Activated T-cell treated with anti-CD3 and anti-CD28 coated beads, Interleukin-2, amount 50 U/mL, for 1 hour (primary cell): ENCODE results near the gene MKRN3.
"Not testable (repeated sequence)": the region's sequence is repeated elsewhere in the genome, so short reads cannot be mapped to it uniquely, and the experiment has no call there.

Experiments used
- DNase-seq: peaks from one replicate; pipeline ENCODE4 v3.0.0-alpha.2; 2020

Gene MKRN3

DNA sequence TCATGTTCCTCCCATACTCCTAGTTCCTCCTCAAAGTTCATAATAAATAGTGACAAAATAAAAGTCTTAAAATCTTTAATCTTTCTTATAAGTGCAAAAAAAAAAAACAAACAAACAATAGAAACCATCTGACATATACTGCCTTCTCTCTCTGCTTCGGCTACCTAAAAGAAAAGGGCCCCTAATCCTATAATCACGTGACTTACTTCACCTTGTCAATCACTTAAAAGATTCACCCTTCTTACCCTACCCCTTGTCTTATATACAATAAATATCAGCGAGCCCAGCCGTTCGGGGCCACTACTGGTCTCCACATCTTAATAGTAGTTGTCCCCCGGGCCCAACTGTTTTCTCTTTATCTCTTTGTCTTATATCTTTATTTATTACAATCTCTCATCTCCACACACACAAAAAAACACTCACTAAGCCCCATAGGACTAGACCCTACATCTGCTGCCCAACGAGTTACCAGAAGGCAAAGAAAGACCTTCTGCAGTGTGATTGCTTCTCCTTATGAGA is 28.8 kb downstream of the MKRN3 start:
- no peak for DNase-seq

GRCh38 chr15:23595368-23595767 is 29.9 kb downstream of the MKRN3 start:
- no peak for DNase-seq

DNA sequence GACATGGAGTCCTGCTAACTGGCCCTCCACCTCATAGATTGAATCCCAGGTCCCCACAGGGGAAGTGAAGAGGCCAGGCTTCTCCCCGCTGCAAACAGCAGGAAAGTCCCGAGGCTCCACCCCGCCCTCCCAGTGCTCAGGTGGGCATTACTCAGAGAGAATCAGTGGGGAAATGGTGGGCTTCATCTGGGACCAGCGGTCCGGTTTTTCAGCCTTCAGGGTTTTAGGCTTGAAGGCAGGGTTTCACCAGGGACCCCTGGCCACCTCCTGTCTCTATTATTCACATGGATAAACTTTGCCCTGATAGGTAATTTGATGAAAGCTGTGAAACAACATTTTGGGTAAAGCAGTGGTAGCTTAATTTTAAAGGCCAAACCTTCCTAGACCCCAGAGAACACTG is 31.3 kb downstream of the MKRN3 start:
- no peak for DNase-seq

DNA sequence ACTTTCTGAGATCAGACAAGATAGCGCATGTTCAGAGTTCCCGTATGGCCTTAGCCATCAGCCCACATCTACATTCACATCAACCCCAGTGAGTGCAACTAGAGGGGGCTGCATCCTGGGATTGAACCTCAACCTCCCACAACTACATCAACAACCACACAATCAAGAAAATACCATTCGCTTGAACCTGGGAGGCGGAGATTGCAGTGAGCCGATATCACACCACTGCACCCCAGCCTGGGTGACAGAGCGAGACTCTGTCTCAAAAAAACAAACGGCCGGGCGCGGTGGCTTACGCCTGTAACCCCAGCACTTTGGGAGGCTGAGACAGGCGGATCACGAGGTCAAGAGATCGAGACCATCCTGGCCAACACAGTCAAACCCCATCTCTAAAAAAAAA is 31.8 kb downstream of the MKRN3 start:
- DNase-seq: not testable (repeated sequence)

DNA sequence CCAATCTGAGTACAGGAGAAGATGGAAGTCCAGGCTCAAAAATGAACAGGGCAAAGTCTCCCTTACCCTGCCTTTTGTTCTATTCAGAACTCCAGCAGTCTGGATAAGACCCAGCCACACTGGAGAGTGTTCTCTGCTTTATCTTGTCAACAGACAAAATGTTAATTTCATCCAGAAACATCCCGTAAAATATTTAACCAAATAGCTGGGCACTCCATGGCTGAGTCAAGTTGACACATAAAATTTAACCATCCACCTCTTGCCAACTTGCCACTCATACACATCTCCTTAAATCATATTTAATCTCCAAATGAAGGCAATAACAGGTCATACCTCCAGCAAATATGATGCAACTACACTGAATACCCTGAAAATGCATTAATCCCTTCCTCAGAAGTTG is 33.6 kb downstream of the MKRN3 start:
- DNase-seq: no peak

GRCh38 chr15:23602124-23602523 is 36.6 kb downstream of the MKRN3 start:
- no peak for DNase-seq

- DNase-seq: no peak
Measured at GRCh38 chr15:23606226-23606625, 40.8 kb downstream of the MKRN3 start.

GRCh38 chr15:23616536-23616935 is 51.1 kb downstream of the MKRN3 start:
- DNase-seq: no peak
